GM12865 (cell line): ENCODE measurements around the gene TEDC1.

Experiments used
- DNase-seq: peaks from one replicate; pipeline ENCODE4 v3.0.0; 2010; ENCODE audit warnings: low read depth
- H3K4me3 ChIP-seq: 2 replicates; pipeline ENCODE4 v1.5.1; 2011; ENCODE audit warnings: mild to moderate bottlenecking, low read depth, low read length, control low read depth
- CTCF ChIP-seq: IDR thresholded peaks from 2 replicates; pipeline ENCODE4 v1.5.1; 2011; ENCODE audit warnings: low read length, control low read depth, low read depth, inconsistent platforms; ENCODE audit not compliant: insufficient read depth; ENCODE audit errors: missing control alignments

TEDC1 gene

GRCh38 chr14:105486974-105487448, 4.0 kb upstream of the TEDC1 start:
- DNase-seq: peak; percentile 57
- no peak for TF ChIP-seq CTCF
- H3K4me3 ChIP-seq: peak overlapping the region; percentile 88

DNA sequence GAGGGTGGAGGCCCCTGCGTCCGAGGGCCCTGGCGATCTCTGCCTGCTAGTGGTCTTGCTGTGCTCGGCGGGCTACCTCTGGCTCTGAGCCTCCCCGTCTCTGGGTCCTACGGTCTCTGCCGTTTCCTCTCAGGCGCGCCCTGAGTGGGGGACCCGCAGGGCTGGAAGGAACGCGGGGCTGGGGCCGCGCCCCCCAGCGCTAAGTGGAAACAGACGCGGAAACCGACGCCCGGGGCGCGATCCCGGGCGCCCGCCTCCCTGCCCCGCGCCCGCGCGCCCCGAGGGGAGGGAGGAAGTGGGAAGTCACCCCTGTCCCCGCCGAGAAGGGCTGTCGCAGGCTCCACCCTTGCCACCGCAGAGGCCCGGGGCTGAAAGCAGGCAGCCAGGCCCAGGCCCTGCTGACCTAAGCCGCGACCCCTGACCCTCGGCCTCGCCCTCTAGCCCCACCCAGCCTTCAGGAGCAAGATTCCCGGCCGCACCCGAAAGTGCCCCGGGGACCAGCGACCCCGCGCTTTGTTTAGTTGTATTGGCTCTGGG, 3.5 kb upstream of the TEDC1 start:
- DNase-seq: peak; percentile 59
- H3K4me3 ChIP-seq: peak overlapping the region; percentile 88
- no peak for TF ChIP-seq CTCF

- peak overlapping the region; percentile 88 for H3K4me3 ChIP-seq
- TF ChIP-seq CTCF: no peak
- no peak for DNase-seq
Observed at GRCh38 chr14:105487986-105488777, 2.9 kb upstream of the TEDC1 start.

DNA sequence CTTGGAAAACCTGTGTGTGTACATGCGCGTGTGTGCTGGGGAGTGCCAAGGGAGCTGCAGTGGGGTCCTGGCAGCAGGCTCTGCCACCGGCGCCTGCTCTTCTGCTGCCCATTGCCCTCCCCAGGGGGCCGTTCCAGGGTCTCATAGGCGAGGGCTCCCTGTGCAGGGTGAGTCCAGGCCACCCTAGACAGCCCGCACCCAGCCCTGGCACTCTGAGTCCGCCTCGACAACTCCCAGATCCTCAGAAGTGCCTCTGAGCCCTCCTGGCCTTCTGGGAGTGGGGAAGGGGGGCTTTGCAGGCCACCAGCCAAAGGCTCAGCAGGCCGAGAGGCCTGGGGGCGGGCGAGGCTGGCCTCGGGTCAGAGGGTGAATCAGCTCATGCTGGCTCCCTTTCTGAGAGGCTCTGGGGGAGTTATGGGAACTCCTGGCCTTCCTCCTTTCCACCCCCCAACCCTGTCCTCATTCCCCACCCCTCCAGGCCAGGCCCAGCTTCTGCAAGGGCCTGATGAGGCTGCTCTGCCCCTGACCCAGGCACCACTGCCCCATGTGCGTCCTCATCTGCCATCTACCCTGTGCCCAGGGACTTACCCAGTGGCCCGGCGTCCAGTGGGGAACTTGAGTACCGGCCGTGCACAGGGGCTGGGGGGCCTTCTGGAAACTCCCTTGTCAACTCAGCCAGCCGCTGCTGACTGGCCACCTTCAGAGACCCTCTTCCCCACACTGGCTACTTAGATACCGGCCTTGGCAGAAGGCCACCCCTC, 2.1 kb upstream of the TEDC1 start:
- peak overlapping the region; percentile 88 for H3K4me3 ChIP-seq
- no peak for DNase-seq
- no peak for TF ChIP-seq CTCF

DNA sequence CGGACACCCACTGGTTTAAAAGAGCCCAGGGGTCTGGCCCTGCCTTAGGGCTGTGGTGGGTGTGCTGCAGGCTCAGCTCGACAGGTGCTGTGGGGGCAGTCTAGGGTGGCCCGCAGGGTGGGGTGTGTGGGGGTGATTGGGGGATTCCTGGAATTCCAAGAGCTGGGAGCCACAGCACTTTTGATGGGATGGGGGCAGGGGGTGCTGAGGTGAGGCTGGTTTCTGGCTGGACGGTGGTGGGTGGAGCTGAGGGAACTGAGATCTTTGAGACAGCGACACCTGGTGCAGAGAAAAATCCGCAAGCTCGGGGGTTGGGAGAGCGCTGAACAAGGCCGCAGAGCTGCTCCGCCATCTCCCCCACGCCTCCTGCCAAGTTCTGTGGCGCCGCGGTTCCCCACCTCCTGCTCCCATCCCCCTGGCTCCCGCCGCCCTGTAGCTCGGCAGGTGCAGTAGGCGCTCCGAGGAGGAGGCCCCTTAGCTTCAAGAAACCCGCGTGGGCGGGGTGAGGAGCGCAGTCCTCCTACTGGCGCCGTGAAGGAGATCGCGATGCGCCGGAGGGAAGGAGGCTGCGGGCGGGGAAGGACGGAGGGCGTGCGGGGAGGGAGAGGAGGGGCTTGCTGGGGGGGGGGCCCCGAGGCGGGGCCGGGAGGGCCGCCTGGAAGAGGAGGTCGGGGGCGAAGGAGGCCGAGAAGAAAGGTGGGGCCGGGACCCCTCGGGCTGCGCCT, 1.3 kb upstream of the TEDC1 start:
- TF ChIP-seq CTCF: peak; percentile 72
- peak overlapping the region; percentile 88 for H3K4me3 ChIP-seq
- peak; percentile 93 for DNase-seq

GRCh38 chr14:105490267-105490571, 827 bp upstream of the TEDC1 start:
- no peak for TF ChIP-seq CTCF
- H3K4me3 ChIP-seq: peak overlapping the region; percentile 88
- DNase-seq: no peak
